Measurements from ENCODE around the gene HPS3. TPM values are rescaled to one million over a fixed set of nuclear protein-coding genes. Genes with fewer than 3 reads are reported as not detected.

HPS3 gene
- total RNA-seq, 1 donor: 30.7 TPM

GRCh38 chr3:149153402-149153801 lies 24.0 kb downstream of the HPS3 start:
- no peak for DNase-seq (ENCODE audit: low read depth)
- H3K4me3 ChIP-seq (ENCODE audit: low read depth, low read length): no peak overlapping the region
- TF ChIP-seq, protein P1, sequence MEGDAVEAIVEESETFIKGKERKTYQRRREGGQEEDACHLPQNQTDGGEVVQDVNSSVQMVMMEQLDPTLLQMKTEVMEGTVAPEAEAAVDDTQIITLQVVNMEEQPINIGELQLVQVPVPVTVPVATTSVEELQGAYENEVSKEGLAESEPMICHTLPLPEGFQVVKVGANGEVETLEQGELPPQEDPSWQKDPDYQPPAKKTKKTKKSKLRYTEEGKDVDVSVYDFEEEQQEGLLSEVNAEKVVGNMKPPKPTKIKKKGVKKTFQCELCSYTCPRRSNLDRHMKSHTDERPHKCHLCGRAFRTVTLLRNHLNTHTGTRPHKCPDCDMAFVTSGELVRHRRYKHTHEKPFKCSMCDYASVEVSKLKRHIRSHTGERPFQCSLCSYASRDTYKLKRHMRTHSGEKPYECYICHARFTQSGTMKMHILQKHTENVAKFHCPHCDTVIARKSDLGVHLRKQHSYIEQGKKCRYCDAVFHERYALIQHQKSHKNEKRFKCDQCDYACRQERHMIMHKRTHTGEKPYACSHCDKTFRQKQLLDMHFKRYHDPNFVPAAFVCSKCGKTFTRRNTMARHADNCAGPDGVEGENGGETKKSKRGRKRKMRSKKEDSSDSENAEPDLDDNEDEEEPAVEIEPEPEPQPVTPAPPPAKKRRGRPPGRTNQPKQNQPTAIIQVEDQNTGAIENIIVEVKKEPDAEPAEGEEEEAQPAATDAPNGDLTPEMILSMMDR (IDR thresholded peaks at IDR 0.05; ENCODE audit: insufficient read depth, low read depth, low read length): no peak

DNA sequence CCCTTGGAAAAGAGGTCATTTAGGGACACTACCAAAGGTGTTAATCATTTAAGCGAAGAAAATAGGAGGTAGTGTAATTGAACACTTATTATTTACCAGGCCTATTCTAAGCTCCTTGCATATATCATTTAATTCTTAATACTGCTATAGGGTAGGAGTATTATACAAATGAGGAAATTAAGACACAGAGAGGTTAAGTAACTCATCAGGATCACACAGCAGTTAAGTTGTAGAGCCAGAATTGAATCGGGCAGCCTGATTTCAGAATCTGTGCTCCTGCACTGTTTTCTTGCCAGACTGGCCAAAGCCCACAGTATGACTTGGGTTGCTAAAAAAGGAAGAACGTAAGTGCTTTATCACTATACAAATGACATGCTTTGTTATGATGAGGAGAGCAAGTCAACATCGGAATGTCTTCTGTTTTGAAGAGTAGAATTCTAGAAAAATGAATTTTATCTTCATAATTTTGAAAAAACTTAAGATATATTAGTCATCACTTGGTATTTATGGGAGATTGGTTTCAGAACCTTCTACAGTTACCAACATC lies 31.4 kb downstream of the HPS3 start:
- TF ChIP-seq, protein P1 (IDR thresholded peaks at IDR 0.05; ENCODE audit: insufficient read depth, low read depth, low read length): no peak
- H3K4me3 ChIP-seq (ENCODE audit: low read depth, low read length): no peak overlapping the region
- no peak for DNase-seq (ENCODE audit: low read depth)

- no peak for DNase-seq (ENCODE audit: low read depth)
- no peak overlapping the region for H3K4me3 ChIP-seq (ENCODE audit: low read depth, low read length)
- TF ChIP-seq, protein P1 (IDR thresholded peaks at IDR 0.05; ENCODE audit: insufficient read depth, low read depth, low read length): no peak
Observed at GRCh38 chr3:149162007-149162406, 32.6 kb downstream of the HPS3 start.

DNA sequence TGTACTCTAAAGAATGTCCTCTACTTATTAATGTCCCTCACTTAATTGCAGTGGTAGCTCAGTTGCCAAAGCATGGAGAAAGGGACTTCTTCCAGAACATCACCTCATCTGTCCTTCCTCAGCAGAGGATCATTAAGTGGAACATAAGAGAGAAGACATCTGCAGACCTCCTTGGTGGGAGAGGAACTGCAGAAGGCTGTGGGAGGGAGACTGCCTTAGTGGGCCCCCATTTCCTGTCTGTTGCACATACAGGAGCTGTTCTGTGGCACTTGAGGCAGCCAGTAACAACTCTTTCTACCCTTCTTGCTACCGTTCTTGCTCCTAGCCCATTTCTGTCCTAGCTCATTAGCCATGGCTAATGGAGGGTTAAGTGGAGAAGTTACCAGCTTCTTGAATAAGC lies 33.6 kb downstream of the HPS3 start:
- H3K4me3 ChIP-seq (ENCODE audit: low read depth, low read length): no peak overlapping the region
- TF ChIP-seq, protein P1 (IDR thresholded peaks at IDR 0.05; ENCODE audit: insufficient read depth, low read depth, low read length): no peak
- no peak for DNase-seq (ENCODE audit: low read depth)

- TF ChIP-seq, protein P1 (IDR thresholded peaks at IDR 0.05; ENCODE audit: insufficient read depth, low read depth, low read length): no peak
Observed at GRCh38 chr3:149167898-149168297, 38.5 kb downstream of the HPS3 start.

GRCh38 chr3:149170672-149171071 lies 41.2 kb downstream of the HPS3 start:
- TF ChIP-seq, protein P1 (IDR thresholded peaks at IDR 0.05; ENCODE audit: insufficient read depth, low read depth, low read length): no peak
- DNase-seq (ENCODE audit: low read depth): no peak
- no peak overlapping the region for H3K4me3 ChIP-seq (ENCODE audit: low read depth, low read length)

More at GRCh38 chr3:149167898-149168297, 38.5 kb downstream of the HPS3 start:
- no peak overlapping the region for H3K4me3 ChIP-seq (ENCODE audit: low read depth, low read length)
- no peak for DNase-seq (ENCODE audit: low read depth)

- H3K4me3 ChIP-seq (ENCODE audit: low read depth, low read length): no peak overlapping the region
- TF ChIP-seq, protein P1 (IDR thresholded peaks at IDR 0.05; ENCODE audit: insufficient read depth, low read depth, low read length): no peak
- DNase-seq (ENCODE audit: low read depth): no peak
Observed at GRCh38 chr3:149174901-149175300, 45.5 kb downstream of the HPS3 start.

Data from fibroblast of villous mesenchyme (primary cell).